ENCODE results near the gene SCG3.

Gene SCG3

DNA sequence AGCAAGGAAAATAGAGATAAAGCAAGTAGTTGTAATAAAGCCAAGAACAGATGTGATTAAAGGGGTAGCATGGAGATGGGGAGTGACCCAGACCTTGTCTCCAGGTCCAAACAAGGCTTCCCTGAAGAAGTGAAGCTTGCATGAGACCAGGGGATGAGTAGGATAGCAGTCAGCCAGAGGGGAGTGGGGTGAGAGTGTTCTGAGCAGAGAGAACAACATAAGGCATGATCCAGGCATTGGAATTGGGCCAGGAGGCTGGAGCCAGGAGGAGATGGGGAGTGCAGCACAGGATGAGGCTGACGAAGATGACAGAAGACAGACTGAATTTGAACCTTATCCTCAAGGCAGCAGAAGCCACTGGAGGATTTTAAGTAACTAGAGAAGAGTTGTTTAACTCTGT, 77.3 kb downstream of the SCG3 start:
- no peak for DNase-seq (ENCODE audit: low read depth)

DNA sequence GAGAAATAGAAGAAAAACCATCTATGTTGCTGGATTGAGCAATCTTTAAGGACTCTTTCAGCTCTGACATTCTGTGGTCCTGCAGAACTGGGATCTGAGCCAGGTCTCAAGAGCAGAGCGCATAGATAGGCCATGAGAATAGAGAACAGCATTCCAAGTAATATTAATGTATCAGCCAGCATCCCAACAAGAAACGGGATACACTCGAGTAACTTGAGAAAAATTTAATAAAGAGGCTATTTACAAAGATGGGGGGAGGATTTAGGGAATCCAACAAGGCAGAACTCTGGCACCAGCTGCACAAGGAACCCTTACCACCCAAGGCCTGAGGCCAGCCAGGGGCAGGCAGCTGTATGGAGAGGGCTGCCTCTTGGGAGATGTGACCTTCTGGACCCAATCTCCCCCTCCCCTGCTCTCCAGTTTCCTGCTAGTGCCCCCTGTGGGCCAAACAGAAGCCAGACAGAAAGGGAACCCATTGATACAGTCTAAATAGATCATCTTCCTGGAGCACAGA, 78.3 kb downstream of the SCG3 start:
- DNase-seq (ENCODE audit: low read depth) = no peak

DNA sequence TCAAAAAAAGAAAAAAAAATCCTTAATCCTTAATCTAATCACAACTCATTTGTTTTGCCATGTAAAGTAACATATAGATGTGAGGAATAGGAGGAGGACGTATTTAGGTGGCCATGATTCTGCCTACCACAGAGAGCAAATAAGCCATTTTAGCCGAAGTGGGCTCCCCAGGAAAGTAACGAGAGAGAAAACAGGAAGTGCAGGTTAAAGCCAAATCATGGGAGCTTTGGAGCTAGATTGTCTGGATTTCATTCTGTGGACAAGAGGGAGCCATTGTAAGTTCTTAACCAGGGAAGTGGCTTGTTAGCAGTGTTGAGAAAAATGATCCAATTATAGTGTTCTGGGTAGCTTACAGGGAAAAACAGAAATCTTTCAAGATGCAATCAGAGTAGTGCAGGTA, 79.5 kb downstream of the SCG3 start:
- no peak for DNase-seq (ENCODE audit: low read depth)

DNA sequence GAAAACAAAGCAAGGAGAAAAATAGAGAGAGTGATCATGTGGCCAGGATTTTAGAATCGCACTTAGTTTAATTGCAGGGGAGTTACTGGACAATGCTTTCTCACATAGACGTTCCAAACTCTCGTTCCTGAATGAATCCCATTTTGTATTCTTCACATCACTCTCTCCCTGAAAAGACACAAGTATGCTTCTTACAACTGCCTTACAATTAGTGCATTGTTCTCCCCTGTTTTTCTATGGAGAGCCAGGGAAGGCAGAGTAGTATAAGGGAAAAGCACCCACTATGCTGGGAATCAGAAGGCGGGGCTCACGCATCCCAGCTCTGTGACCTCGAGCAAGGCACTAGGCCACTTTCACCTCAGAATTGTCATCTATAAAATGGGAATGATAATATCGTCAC, 84.4 kb downstream of the SCG3 start:
- DNase-seq (ENCODE audit: low read depth) = no peak

DNA sequence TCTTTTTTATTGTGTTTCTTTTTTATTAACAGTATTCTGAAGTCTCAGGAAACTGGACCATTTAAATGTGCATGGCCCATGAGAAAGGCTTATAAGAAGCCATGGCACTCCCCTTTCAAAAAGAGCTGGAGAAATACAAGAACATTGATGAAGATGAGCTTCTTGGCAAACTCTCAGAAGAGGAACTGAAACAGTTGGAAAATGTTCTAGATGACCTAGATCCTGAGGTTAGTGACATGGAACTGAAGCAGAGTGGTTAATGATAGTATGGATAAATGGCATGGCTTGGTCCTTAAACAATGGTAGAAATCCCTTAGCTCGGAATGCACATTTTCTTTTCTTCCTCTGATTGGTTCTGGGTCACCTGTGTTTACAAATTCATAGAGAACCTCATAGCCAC, 85.0 kb downstream of the SCG3 start:
- no peak for DNase-seq (ENCODE audit: low read depth)

DNA sequence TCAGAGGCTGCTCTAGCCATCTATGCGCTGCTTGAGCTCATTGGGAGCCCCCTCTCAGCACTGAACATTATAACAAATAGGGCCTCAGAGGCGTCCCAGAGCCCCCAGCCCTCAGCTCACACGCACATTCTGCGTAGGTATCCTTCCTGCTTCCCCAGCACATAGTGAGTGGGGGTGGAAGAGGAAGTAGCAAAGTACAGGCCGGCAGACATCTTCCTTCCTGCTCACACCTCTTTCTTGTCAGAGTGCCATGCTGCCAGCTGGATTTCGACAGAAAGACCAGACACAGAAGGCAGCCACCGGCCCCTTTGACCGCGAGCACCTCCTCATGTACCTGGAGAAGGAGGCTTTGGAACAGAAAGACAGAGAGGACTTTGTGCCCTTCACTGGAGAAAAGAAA, 86.7 kb downstream of the SCG3 start:
- no peak for DNase-seq (ENCODE audit: low read depth)
